Measurements from ENCODE around the gene TTC9B.

TTC9B gene

GRCh38 chr19:40217934-40218890 is at the start of gene TTC9B:
Gene TTC9B (minus strand): TSS chr19:40218384. CDS start chr19:40218381, 3 bp downstream.
- H3K27me3 ChIP-seq (ENCODE audit: control insufficient read depth in 2 of 2, insufficient read depth in 2 of 2, low read length in 2 of 2), result peaks cover 19 to 26% of the 10 kb centered on the region in 2 donors
- H3K36me3 ChIP-seq (ENCODE audit: control insufficient read depth in 2 of 2, insufficient read depth in 2 of 2, low read length in 2 of 2), result no peaks in the 10 kb centered on the region
- no peak within 1 kb of the TSS for H3K9ac ChIP-seq (ENCODE audit: low read depth in 1 of 2, low read length in 2 of 2)
- H3K27ac ChIP-seq (ENCODE audit: low read depth in 2 of 2, low read length in 2 of 2), result no peak within 1 kb of the TSS
- H3K4me3 ChIP-seq (ENCODE audit: low read length in 2 of 2), result peak within 1 kb of the TSS in 1 of 2 donors; percentile 37
- peaks cover 0 to 2% of the 10 kb centered on the region in 2 donors for H3K4me1 ChIP-seq (ENCODE audit: control insufficient read depth in 2 of 2, insufficient read depth in 2 of 2, low read length in 2 of 2)
- no peaks in the 10 kb centered on the region for H3K9me3 ChIP-seq (ENCODE audit: control insufficient read depth in 2 of 2, low read length in 2 of 2)

DNA sequence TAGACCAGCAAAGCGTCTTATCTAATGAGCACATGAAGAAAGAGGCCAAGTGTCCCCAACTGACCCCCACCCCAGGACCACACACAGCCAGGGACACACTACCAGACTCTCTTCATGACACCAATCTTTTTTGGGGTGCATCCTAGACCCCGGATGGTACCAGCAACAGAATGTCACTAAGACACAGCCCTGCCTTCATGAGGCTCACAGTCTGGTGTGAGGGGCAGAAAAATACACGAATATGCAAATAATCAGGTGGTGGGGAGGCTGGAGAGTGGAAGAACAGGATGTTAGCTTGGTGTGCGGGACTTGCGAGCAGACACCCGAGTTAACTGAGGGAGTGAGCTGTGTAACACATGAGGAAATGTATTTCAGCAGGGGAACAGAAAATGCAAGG is 49.4 kb upstream of the TTC9B start:
- no peak overlapping the region for H3K9ac ChIP-seq (ENCODE audit: low read depth in 1 of 2, low read length in 2 of 2)
- H3K9me3 ChIP-seq (ENCODE audit: control insufficient read depth in 2 of 2, low read length in 2 of 2), result no peaks in the 10 kb centered on the region
- H3K27ac ChIP-seq (ENCODE audit: low read depth in 2 of 2, low read length in 2 of 2), result no peak overlapping the region
- no peaks in the 10 kb centered on the region for H3K4me1 ChIP-seq (ENCODE audit: control insufficient read depth in 2 of 2, insufficient read depth in 2 of 2, low read length in 2 of 2)
- no peak overlapping the region for H3K4me3 ChIP-seq (ENCODE audit: low read length in 2 of 2)
- H3K36me3 ChIP-seq (ENCODE audit: control insufficient read depth in 2 of 2, insufficient read depth in 2 of 2, low read length in 2 of 2), result peaks cover 23 to 40% of the 10 kb centered on the region in 2 donors
- no peaks in the 10 kb centered on the region for H3K27me3 ChIP-seq (ENCODE audit: control insufficient read depth in 2 of 2, insufficient read depth in 2 of 2, low read length in 2 of 2)

DNA sequence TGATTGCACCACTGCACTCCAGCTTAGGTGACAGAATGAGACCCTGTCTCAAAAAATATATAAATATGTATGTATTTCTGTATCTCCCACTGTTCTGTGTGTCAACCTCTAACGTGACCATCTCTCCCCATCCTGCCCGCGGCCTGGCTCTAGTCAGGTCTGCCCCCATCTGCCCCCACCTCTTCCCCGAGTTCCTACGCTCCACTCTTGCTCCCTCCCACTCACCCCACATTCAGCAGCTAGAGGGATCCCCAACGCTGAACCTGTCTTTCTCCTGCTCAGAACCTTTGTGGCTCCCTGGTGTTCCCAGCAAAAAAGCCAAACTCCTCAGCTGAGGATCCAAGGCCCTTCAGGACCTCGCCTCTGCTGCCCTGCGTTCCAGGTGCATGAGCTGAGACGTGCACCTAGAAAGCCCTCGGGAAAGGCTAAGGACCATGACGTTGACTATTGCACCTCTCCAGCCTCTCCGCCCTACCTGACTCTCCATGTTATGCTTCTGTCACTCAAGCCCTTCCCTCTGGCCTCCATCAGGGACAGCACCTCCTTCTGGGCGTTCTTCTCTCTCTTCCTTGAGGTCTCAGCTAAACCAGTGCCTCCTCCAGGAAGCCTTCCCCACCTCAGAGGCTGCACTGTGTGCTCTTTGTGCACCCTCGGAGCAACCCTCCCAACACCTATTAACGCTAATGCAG is 48.9 kb upstream of the TTC9B start:
- Histone ChIP-seq H3K27me3 (ENCODE audit: control insufficient read depth in 2 of 2, insufficient read depth in 2 of 2, low read length in 2 of 2) (no peaks in the 10 kb centered on the region), H3K27ac (ENCODE audit: low read depth in 2 of 2, low read length in 2 of 2) (no peak overlapping the region), H3K4me1 (ENCODE audit: control insufficient read depth in 2 of 2, insufficient read depth in 2 of 2, low read length in 2 of 2) (no peaks in the 10 kb centered on the region), H3K9me3 (ENCODE audit: control insufficient read depth in 2 of 2, low read length in 2 of 2) (no peaks in the 10 kb centered on the region), H3K9ac (ENCODE audit: low read depth in 1 of 2, low read length in 2 of 2) (no peak overlapping the region), H3K36me3 (ENCODE audit: control insufficient read depth in 2 of 2, insufficient read depth in 2 of 2, low read length in 2 of 2) (peaks cover 23 to 40% of the 10 kb centered on the region in 2 donors), H3K4me3 (ENCODE audit: low read length in 2 of 2) (no peak overlapping the region)

GRCh38 chr19:40266119-40266518 is 47.9 kb upstream of the TTC9B start:
- peaks cover 23 to 40% of the 10 kb centered on the region in 2 donors for H3K36me3 ChIP-seq (ENCODE audit: control insufficient read depth in 2 of 2, insufficient read depth in 2 of 2, low read length in 2 of 2)
- H3K27me3 ChIP-seq (ENCODE audit: control insufficient read depth in 2 of 2, insufficient read depth in 2 of 2, low read length in 2 of 2), result no peaks in the 10 kb centered on the region
- no peak overlapping the region for H3K9ac ChIP-seq (ENCODE audit: low read depth in 1 of 2, low read length in 2 of 2)
- no peaks in the 10 kb centered on the region for H3K9me3 ChIP-seq (ENCODE audit: control insufficient read depth in 2 of 2, low read length in 2 of 2)
- no peak overlapping the region for H3K4me3 ChIP-seq (ENCODE audit: low read length in 2 of 2)
- no peaks in the 10 kb centered on the region for H3K4me1 ChIP-seq (ENCODE audit: control insufficient read depth in 2 of 2, insufficient read depth in 2 of 2, low read length in 2 of 2)
- H3K27ac ChIP-seq (ENCODE audit: low read depth in 2 of 2, low read length in 2 of 2), result no peak overlapping the region

DNA sequence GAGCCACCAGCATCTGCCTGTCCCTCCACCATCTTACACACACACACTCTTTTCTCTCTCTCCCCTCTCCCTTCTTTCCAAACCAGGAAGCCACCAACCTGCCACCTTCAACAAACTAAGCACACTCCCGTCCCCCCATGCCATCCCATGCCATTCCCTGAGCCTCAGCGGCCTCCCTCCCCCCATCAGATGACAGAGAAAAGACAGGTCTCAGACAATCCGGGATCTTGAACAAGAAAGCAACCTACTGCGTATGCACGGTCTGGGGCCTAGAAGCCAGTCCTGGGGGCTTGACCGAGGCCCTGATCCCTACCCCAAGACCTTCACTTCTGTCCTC is 47.5 kb upstream of the TTC9B start:
- H3K27me3 ChIP-seq (ENCODE audit: control insufficient read depth in 2 of 2, insufficient read depth in 2 of 2, low read length in 2 of 2), result no peaks in the 10 kb centered on the region
- H3K9me3 ChIP-seq (ENCODE audit: control insufficient read depth in 2 of 2, low read length in 2 of 2), result no peaks in the 10 kb centered on the region
- peaks cover 23 to 40% of the 10 kb centered on the region in 2 donors for H3K36me3 ChIP-seq (ENCODE audit: control insufficient read depth in 2 of 2, insufficient read depth in 2 of 2, low read length in 2 of 2)
- H3K27ac ChIP-seq (ENCODE audit: low read depth in 2 of 2, low read length in 2 of 2), result no peak overlapping the region
- H3K4me1 ChIP-seq (ENCODE audit: control insufficient read depth in 2 of 2, insufficient read depth in 2 of 2, low read length in 2 of 2), result no peaks in the 10 kb centered on the region
- H3K4me3 ChIP-seq (ENCODE audit: low read length in 2 of 2), result no peak overlapping the region
- no peak overlapping the region for H3K9ac ChIP-seq (ENCODE audit: low read depth in 1 of 2, low read length in 2 of 2)

DNA sequence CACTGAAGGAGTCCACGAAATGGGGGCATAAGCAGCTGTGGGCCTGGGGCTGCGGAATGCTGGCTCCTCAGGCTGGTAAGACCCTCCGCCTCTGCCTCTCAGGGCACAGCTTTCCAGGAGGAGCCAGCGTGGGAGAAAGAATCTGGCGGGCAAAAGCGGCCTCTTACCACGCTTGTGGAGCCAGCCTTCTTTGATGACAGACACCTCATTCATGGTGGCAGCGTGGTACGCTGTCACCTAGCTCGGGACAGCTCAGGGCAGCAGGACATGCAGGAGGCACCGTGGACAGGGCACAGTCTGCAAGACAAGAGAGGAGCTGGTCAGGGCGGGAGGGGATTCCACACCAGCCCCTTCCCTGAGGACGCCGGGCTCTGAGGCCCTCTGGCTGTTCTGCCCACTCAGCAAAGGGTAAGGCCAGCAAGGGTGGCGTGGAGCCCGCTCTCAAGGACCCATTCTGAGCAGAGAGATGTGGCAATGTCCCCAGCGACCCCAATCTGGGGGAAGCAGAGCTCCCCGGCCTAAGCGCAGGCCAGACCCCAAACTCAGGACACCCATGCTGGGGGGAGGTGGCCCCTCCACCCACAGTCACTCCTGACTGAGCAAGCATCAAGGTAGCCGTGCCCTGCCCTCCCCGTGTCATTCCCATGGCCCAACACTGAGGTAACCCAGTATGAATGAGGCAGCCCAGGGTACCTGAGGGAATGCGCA is 47.0 kb upstream of the TTC9B start:
- Histone ChIP-seq H3K27me3 (ENCODE audit: control insufficient read depth in 2 of 2, insufficient read depth in 2 of 2, low read length in 2 of 2) (no peaks in the 10 kb centered on the region), H3K27ac (ENCODE audit: low read depth in 2 of 2, low read length in 2 of 2) (no peak overlapping the region), H3K9me3 (ENCODE audit: control insufficient read depth in 2 of 2, low read length in 2 of 2) (no peaks in the 10 kb centered on the region), H3K4me1 (ENCODE audit: control insufficient read depth in 2 of 2, insufficient read depth in 2 of 2, low read length in 2 of 2) (no peaks in the 10 kb centered on the region), H3K36me3 (ENCODE audit: control insufficient read depth in 2 of 2, insufficient read depth in 2 of 2, low read length in 2 of 2) (peaks cover 23 to 35% of the 10 kb centered on the region in 2 donors), H3K4me3 (ENCODE audit: low read length in 2 of 2) (no peak overlapping the region), H3K9ac (ENCODE audit: low read depth in 1 of 2, low read length in 2 of 2) (no peak overlapping the region)

GRCh38 chr19:40264314-40265054 is 46.3 kb upstream of the TTC9B start:
- Histone ChIP-seq H3K36me3 (ENCODE audit: control insufficient read depth in 2 of 2, insufficient read depth in 2 of 2, low read length in 2 of 2) (peaks cover 23 to 33% of the 10 kb centered on the region in 2 donors), H3K9me3 (ENCODE audit: control insufficient read depth in 2 of 2, low read length in 2 of 2) (no peaks in the 10 kb centered on the region), H3K27me3 (ENCODE audit: control insufficient read depth in 2 of 2, insufficient read depth in 2 of 2, low read length in 2 of 2) (no peaks in the 10 kb centered on the region), H3K4me1 (ENCODE audit: control insufficient read depth in 2 of 2, insufficient read depth in 2 of 2, low read length in 2 of 2) (no peaks in the 10 kb centered on the region), H3K4me3 (ENCODE audit: low read length in 2 of 2) (no peak overlapping the region), H3K9ac (ENCODE audit: low read depth in 1 of 2, low read length in 2 of 2) (no peak overlapping the region), H3K27ac (ENCODE audit: low read depth in 2 of 2, low read length in 2 of 2) (no peak overlapping the region)

DNA sequence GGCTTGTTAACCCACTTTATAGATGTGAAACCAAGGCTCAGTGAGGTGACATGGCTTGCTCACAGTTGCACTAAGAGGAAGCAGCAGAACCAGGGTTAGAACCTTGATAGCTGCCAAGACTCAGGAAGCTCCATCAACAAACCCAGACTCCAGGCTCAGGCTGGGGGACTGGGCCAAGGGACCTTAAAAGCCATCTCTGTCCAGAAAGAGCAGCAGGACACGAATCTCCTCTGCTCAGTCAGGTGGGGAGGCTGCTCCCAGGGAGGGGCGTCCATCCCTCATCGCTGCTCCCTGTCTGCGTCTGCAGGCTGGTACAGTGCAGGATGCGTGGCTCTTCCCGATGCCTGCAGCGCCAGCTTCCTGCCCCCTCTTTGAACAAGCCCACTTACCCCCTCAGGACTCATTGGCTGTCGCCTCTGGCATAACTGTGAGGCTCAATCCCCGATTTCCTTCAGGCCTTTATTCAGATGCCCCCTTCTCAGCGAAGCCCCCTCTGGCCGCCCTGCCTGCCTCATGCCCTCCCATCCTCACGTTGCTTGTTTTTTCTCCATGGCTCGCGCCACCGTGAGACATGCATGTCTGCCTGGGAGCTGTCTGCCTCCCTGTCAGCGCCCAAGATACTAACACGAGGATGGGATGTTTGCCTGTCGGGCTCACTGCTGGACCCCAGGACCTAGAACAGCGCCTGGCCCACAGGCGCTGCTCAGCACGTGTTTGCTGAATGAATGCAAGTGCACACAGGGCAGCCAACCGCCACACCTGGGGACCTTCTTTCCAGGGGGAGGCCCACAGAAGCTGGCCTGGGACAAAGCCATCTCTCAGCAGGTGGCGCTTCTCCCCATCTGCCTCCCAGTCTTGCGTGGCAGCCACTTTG is 45.5 kb upstream of the TTC9B start:
- H3K27me3 ChIP-seq (ENCODE audit: control insufficient read depth in 2 of 2, insufficient read depth in 2 of 2, low read length in 2 of 2), result no peaks in the 10 kb centered on the region
- no peaks in the 10 kb centered on the region for H3K9me3 ChIP-seq (ENCODE audit: control insufficient read depth in 2 of 2, low read length in 2 of 2)
- H3K27ac ChIP-seq (ENCODE audit: low read depth in 2 of 2, low read length in 2 of 2), result no peak overlapping the region
- no peaks in the 10 kb centered on the region for H3K4me1 ChIP-seq (ENCODE audit: control insufficient read depth in 2 of 2, insufficient read depth in 2 of 2, low read length in 2 of 2)
- H3K36me3 ChIP-seq (ENCODE audit: control insufficient read depth in 2 of 2, insufficient read depth in 2 of 2, low read length in 2 of 2), result peaks cover 23 to 33% of the 10 kb centered on the region in 2 donors
- no peak overlapping the region for H3K4me3 ChIP-seq (ENCODE audit: low read length in 2 of 2)
- H3K9ac ChIP-seq (ENCODE audit: low read depth in 1 of 2, low read length in 2 of 2), result no peak overlapping the region

DNA sequence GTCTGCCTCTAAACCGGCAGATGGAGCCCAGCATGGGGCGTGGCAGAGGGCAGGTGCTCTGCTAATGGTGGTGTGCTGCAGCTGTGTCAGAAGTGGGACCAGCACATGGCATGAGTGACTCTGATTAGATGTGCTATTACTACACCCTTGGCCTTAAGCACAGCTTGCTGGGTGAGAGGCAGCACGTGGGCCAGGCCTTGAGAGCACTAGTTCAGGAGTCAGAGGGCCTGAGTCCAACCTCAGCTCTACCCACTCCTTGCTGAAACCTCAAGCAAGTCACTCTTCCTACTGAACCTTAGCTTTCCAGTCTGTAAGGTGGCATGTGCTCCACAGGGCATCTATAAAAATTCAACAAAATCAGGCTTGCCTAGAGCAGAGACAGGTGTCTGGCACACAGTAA is 44.2 kb upstream of the TTC9B start:
- H3K4me1 ChIP-seq (ENCODE audit: control insufficient read depth in 2 of 2, insufficient read depth in 2 of 2, low read length in 2 of 2), result no peaks in the 10 kb centered on the region
- no peaks in the 10 kb centered on the region for H3K27me3 ChIP-seq (ENCODE audit: control insufficient read depth in 2 of 2, insufficient read depth in 2 of 2, low read length in 2 of 2)
- H3K9me3 ChIP-seq (ENCODE audit: control insufficient read depth in 2 of 2, low read length in 2 of 2), result no peaks in the 10 kb centered on the region
- peaks cover 23 to 33% of the 10 kb centered on the region in 2 donors for H3K36me3 ChIP-seq (ENCODE audit: control insufficient read depth in 2 of 2, insufficient read depth in 2 of 2, low read length in 2 of 2)
- no peak overlapping the region for H3K4me3 ChIP-seq (ENCODE audit: low read length in 2 of 2)
- no peak overlapping the region for H3K27ac ChIP-seq (ENCODE audit: low read depth in 2 of 2, low read length in 2 of 2)
- H3K9ac ChIP-seq (ENCODE audit: low read depth in 1 of 2, low read length in 2 of 2), result no peak overlapping the region

Measured in mucosa of rectum (tissue), 2 donors.